WI38 (cell line): ENCODE data around the gene ALPL.

Experiments used
- H3K4me3 ChIP-seq: 2 replicates; pipeline ENCODE4 v1.5.1; 2011; ENCODE audit warnings: low read depth, mild to moderate bottlenecking, control low read depth, low read length
- TF ChIP-seq, protein P1 (sequence below): IDR thresholded peaks from 2 replicates; pipeline ENCODE4 v1.5.1; 2012; ENCODE audit warnings: low read depth, mild to moderate bottlenecking, control low read depth, low read length

ALPL gene

DNA sequence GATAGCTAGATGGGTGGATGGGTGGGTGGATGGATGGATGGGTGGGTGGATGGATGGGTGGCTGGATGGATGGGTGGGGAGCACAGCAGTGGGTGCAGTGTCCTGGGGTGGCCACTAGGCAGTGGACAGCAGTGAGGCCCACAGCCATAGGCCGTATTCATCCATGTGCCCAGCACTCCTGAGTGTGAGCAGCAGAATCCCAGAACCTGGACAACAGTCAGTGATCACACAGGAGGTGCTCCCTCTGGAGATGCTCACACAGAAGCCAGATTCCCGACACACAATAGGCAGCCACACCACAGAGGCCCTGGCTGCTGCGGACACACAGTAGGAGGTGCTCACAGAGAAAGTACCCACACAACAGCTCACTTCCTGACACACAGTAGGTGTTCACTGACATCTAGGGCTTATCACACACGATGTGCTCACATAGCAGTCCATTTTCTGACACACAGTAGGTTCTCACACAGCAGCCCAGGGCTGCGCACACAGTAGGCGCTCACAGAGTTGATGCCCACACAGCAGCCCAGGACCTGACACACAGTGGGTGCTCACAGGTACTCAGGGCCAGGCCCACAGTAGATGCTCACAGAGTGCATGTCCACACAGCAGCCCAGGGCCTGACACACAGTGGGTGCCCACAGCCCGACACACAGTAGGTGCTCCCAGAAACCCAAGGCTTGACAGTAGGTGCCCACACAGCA lies 95.9 kb downstream of the ALPL start:
- no peak overlapping the region for H3K4me3 ChIP-seq
- TF ChIP-seq, protein P1, sequence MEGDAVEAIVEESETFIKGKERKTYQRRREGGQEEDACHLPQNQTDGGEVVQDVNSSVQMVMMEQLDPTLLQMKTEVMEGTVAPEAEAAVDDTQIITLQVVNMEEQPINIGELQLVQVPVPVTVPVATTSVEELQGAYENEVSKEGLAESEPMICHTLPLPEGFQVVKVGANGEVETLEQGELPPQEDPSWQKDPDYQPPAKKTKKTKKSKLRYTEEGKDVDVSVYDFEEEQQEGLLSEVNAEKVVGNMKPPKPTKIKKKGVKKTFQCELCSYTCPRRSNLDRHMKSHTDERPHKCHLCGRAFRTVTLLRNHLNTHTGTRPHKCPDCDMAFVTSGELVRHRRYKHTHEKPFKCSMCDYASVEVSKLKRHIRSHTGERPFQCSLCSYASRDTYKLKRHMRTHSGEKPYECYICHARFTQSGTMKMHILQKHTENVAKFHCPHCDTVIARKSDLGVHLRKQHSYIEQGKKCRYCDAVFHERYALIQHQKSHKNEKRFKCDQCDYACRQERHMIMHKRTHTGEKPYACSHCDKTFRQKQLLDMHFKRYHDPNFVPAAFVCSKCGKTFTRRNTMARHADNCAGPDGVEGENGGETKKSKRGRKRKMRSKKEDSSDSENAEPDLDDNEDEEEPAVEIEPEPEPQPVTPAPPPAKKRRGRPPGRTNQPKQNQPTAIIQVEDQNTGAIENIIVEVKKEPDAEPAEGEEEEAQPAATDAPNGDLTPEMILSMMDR = no peak

DNA sequence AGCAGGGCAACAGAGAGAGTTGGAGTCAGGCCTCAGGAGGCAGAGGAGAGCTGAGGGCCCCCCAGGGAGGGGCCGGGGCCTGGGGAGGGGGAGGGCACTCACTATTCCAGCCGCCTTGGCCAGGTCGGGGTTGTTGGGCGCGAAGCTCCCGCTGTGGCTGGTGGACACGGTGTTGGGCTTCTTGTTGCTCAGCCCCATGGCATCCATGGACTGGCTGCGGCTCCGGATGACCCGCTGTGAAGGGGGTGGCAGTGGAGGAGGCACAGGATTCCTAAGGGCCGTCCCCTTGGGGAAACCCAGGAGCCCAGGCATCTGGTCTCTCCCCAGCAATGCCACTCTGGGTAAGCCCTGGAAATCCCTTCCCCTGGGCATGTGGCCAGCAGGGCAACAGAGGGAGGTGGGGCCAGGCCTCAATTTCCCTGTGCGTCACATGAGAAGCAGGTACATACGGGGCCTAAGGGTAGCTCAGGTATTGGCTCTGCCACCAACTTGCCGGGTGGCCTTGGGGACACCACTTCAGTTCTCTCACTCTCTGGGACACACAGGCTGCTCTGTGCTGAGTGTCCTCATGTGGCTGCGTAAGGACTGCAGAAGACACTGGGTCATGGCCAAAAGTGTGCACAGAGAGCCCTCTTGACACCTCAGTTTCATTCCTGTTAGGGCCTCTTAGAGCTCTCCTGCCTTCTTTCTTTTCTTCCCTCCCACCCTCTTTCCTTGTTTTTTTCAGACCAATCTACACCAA lies 96.9 kb downstream of the ALPL start:
- TF ChIP-seq, protein P1 = no peak
- no peak overlapping the region for H3K4me3 ChIP-seq

DNA sequence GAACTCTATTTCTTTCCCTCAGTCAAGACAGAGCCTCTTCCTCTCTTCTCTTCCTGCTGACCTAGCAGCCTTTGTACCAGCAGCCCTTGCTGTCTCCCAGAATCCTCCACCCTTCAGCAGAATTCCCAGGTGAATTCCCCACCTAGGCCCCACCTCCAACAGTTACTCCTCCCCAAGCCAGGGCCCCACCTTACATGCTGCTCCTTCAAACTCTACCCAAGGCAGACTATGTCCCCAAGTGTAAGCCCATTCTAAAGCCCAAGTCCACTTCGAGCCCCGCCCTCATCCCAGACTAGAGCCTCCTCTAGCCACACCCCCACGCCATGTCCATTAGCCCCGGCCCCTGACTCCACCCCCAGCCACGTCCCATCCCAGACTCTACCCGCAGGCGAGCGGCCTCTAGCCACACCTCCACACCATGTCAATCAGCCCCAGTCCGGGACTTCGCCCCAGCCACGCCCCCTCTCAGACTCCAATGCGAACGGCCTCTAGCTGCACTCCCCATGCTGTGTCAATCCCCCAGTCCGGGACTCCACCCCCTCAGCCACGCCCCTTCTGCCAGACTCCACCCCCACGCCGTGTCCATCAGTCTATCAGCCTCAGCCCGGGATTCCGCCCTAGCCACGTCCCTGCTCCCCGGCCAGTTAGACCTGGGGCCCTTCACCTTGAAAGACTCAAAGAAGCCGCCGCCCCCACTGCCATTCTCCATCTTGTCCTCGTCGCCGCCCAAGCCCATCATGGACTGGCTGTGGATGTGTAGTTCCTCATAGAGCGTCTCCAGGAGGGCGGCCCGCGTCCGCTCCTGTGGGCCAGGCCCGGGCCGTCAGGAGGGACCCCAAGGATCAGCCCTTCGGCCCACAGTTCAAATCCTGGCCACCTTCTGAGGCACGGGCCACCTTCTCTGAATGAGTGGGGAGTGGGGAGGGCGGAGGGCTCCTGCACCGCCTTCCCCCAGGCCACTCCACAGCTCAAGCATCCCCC lies 98.6 kb downstream of the ALPL start:
- H3K4me3 ChIP-seq = no peak overlapping the region
- TF ChIP-seq, protein P1 = no peak

DNA sequence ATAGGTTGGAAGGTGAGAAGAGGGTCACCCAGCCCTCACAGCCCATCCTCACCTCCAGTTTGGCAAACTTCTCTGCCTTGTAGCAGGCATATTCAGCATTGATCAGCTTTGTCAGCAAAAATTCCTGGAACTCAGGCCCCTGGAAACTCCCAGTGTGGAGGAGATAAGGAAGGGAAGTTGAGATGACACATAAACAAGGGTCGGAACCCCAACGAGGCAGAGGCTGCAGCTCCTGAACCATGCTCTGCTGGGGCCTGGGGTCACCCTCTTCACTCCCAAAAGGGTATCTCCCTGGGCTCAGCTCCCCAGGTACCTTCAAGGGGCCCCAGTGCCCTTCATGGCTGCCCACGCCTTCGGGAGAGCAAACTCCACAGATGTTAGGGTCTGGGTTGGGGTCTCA lies 99.6 kb downstream of the ALPL start:
- no peak overlapping the region for H3K4me3 ChIP-seq
- TF ChIP-seq, protein P1 = no peak

DNA sequence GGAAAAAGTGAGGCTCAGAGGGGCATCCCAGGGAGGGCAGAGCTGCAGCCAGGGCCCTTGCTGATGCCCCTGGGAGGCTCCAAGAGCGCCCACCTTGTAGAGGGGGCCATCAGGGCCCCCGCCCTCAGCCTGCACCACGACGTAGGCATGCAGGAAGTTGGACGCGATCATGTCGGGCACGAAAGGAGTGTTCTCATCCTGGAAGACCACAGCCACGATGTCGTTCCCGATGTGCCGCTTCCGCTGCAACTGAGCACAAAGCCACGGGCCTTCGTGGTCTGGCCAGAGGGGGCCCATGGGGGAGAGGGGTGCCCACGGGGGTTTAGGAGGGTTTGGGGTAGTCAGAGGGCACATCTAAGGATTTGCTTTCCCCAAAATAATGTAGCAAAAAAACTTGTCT lies 100.8 kb downstream of the ALPL start:
- TF ChIP-seq, protein P1 = no peak
- no peak overlapping the region for H3K4me3 ChIP-seq

DNA sequence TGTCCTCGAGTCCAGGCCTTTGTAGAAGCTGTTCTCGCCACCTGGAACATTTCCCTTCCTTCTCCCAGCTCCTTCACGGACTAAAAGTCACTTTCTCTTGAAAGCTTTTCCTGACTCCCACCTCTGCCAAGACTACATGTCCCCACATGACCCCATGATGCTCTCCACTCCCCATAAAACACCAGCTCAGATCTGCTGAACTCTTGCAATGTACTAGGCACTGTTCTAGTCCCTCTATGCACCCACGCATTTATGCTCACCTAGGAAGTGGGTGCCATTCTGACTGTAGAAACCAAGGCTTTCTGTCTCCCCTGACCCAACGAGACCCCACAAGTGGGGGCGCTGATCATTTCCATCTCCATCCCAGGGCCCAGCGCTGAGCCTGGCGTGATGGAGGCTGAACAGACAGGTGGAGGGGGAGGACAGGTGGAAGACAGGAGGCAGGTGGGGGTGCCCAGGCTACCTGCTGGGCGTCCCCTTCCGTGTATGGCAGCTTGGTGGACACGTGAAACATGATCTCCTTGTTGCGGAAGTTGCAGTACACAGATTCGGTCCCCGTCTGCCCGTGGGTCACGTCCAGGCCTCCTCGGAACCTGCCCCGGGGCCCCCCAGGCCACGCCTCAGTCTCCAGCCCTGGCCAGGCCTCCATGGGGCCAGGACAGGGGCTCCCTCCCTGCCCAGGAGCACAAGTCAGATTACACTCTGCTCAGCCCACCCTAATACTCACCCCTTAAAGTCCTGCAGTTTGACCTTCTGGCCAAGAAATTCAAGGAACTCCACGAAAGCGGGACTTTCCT lies 102.0 kb downstream of the ALPL start:
- H3K4me3 ChIP-seq = no peak overlapping the region
- TF ChIP-seq, protein P1 = no peak
